B cell (primary cell): Measurements from ENCODE around the gene MBD3. TPM values are rescaled to one million over a fixed set of nuclear protein-coding genes. Genes with fewer than 3 reads are reported as not detected.

Experiments used
- ATAC-seq: fragments of 200-7000 bp; cut with Tn5 transposase; one replicate; pipeline ENCODE4 v1.10.0; 2021; ENCODE audit warnings: low read depth, mild to moderate bottlenecking, moderate number of reproducible peaks, moderate library complexity
- CTCF ChIA-PET: fragments of 350-600 bp; sonication (Branson Sonifier 250); formaldehyde crosslinking; loops from one replicate; lab custom pipeline; 2021; ENCODE audit warnings: antibody characterized with exemption, inconsistent platforms; lab: Charles Lee
- POLR2A ChIA-PET: fragments of 350-600 bp; sonication (Branson Sonifier 250); formaldehyde crosslinking; loops from one replicate; lab custom pipeline; 2021; ENCODE audit warnings: antibody characterized with exemption; lab: Charles Lee
- DNase-seq: peaks from one replicate; pipeline ENCODE4 v3.0.0; 2013
- H2AFZ ChIP-seq: 2 replicates; pipeline ENCODE4 v1.6.1; 2012; ENCODE audit warnings: mild to moderate bottlenecking, low read depth, low read length; ENCODE audit not compliant: insufficient read depth, poor library complexity, severe bottlenecking
- H3K27ac ChIP-seq, 2 donors: 1 replicate in 1 of 2; 2 replicates in 1 of 2; pipeline ENCODE4 v1.5.1; 2012 to 2013; ENCODE audit warnings: low read length in 2 of 2, mild to moderate bottlenecking in 2 of 2, moderate library complexity in 1 of 2
- H3K27me3 ChIP-seq, 4 experiments: fragments of 200-600 bp in 1 of 4; sonication (generic) in 1 of 4; replicated peaks in 1 of 4; 1 replicate in 2 of 4; 2 replicates in 2 of 4; pipeline versions ENCODE4 v1.6.1 to v1.7.0; 2013 to 2016; ENCODE audit warnings: low read length in 3 of 4, mild to moderate bottlenecking in 2 of 4, mixed read lengths in 1 of 4, moderate library complexity in 1 of 4; ENCODE audit not compliant: insufficient read depth in 4 of 4, control insufficient read depth in 3 of 4; ENCODE audit errors: control extremely low read depth in 1 of 4
- H3K36me3 ChIP-seq, 2 experiments: replicated peaks in 1 of 2; 1 replicate in 1 of 2; 2 replicates in 1 of 2; pipeline versions ENCODE4 v1.6.1 to v1.7.1; 2013; ENCODE audit warnings: low read length in 1 of 2; ENCODE audit not compliant: insufficient read depth in 2 of 2, control insufficient read depth in 1 of 2; ENCODE audit errors: control extremely low read depth in 1 of 2, extremely low read depth in 1 of 2
- H3K4me1 ChIP-seq, 2 donors: fragments of 200-600 bp in 1 of 2; sonication (generic) in 1 of 2; 1 replicate in 1 of 2; 2 replicates in 1 of 2; pipeline versions ENCODE4 v1.5.1 to v1.6.1; 2013 to 2017; ENCODE audit warnings: low read length in 2 of 2; ENCODE audit not compliant: control insufficient read depth in 2 of 2, insufficient read depth in 2 of 2
- H3K4me2 ChIP-seq: replicated peaks from 2 replicates; pipeline ENCODE3; 2012; ENCODE audit warnings: mild to moderate bottlenecking, low read depth, low read length; ENCODE audit not compliant: poor library complexity, severe bottlenecking
- H3K4me3 ChIP-seq, 5 experiments: fragments of 200-600 bp in 1 of 5; sonication (generic) in 1 of 5; 1 replicate in 3 of 5; 2 replicates in 2 of 5; pipeline versions ENCODE4 v1.5.1 to v1.7.0; 2011 to 2016; ENCODE audit warnings: low read length in 4 of 5, mild to moderate bottlenecking in 4 of 5, low read depth in 2 of 5, control low read depth in 1 of 5, moderate library complexity in 1 of 5; ENCODE audit not compliant: insufficient read depth in 1 of 5; ENCODE audit errors: control extremely low read depth in 1 of 5, extremely low read depth in 1 of 5
- H3K79me2 ChIP-seq: fragments of 200-600 bp; sonication (generic); one replicate; pipeline ENCODE4 v1.6.0; 2016; ENCODE audit warnings: low read length; ENCODE audit not compliant: control insufficient read depth, insufficient read depth
- H3K9ac ChIP-seq: fragments of 200-600 bp; sonication (generic); 2 replicates; pipeline ENCODE4 v1.6.1; 2017; ENCODE audit warnings: mild to moderate bottlenecking, low read length, moderate library complexity
- H3K9me3 ChIP-seq, 3 donors: one replicate each; pipeline versions ENCODE4 v1.6.1 to v1.7.1; 2013; ENCODE audit warnings: low read length in 2 of 3; ENCODE audit not compliant: control insufficient read depth in 2 of 3, insufficient read depth in 1 of 3; ENCODE audit errors: control extremely low read depth in 1 of 3
- H4K20me1 ChIP-seq: 2 replicates; pipeline ENCODE4 v1.6.0; 2012; ENCODE audit warnings: mild to moderate bottlenecking, low read length; ENCODE audit not compliant: insufficient read depth, control insufficient read depth, poor library complexity, severe bottlenecking
- H3K27ac Mint-ChIP-seq: one replicate; pipeline ENCODE4 v1.8.0; 2021; ENCODE audit warnings: mixed read lengths
- H3K27me3 Mint-ChIP-seq: one replicate; pipeline ENCODE4 v1.8.0; 2021; ENCODE audit warnings: mixed read lengths
- H3K4me1 Mint-ChIP-seq: one replicate; pipeline ENCODE4 v1.8.0; 2021; ENCODE audit warnings: mixed read lengths
- H3K4me3 Mint-ChIP-seq: one replicate; pipeline ENCODE4 v1.8.0; 2021; ENCODE audit warnings: mixed read lengths
- H3K9me3 Mint-ChIP-seq: one replicate; pipeline ENCODE4 v1.8.0; 2022; ENCODE audit warnings: mixed read lengths; ENCODE audit not compliant: insufficient read depth
- CTCF ChIP-seq: fragments of 200-600 bp; IDR thresholded peaks from one replicate; pipeline ENCODE4 v1.8.0; 2022; ENCODE audit warnings: antibody characterized with exemption, mild to moderate bottlenecking
- EZH2 ChIP-seq: IDR thresholded peaks from 2 replicates; pipeline ENCODE4 v1.6.1; 2012; ENCODE audit warnings: borderline replicate concordance, low read depth, mild to moderate bottlenecking, moderate library complexity, low read length; ENCODE audit not compliant: insufficient read depth, poor library complexity, severe bottlenecking
- WGBS: methylation state at CpG from one replicate; pipeline ENCODE4 v1.1.5; 2013; ENCODE audit warnings: missing lambda C conversion rate; ENCODE audit not compliant: insufficient coverage; 5-methylcytosine and 5-hydroxymethylcytosine counted together
- intact Hi-C: fragments of 100-400 bp; cut with micrococcal nuclease; formaldehyde crosslinking; loops from one replicate; pipeline ENCODE4 v1.10.0; 2022
- polyA plus RNA-seq: library from polyadenylated mRNA; depleted of rRNA; stranded (reverse); fragments of >200 nt; gene quantifications from 2 replicates; pipeline ENCODE4 v1.2.3, GENCODE V29; 2012
- total RNA-seq, 2 donors: library from RNA; stranded (reverse); fragments of 120-200 nt in 1 of 2; gene quantifications; 1 replicate in 1 of 2; 2 replicates in 1 of 2; pipeline versions ENCODE4 v1.2.3 to v1.2.4, GENCODE V29; 2013 to 2022

MBD3 gene
- total and polyA plus RNA-seq, 2 donors (not counting 1 experiment from before 2014, with no cell fraction given) = 48.1 to 84.6 TPM

GRCh38 chr19:1569997-1570396 lies 22.7 kb downstream of the MBD3 start:
- no peak overlapping the region for H3K4me3 ChIP-seq
- no peaks in the 10 kb centered on the region for H3K9me3 Mint-ChIP-seq
- no peaks in the 10 kb centered on the region for H3K36me3 ChIP-seq
- no peak for ATAC-seq
- no peak overlapping the region for H3K9ac ChIP-seq
- no peaks in the 10 kb centered on the region for H3K9me3 ChIP-seq
- peaks cover 0 to 18% (median 0%) of the 10 kb centered on the region in 4 experiments for H3K27me3 ChIP-seq
- intact Hi-C loops = no loop called here
- peaks cover 5% of the 10 kb centered on the region for H4K20me1 ChIP-seq
- H3K4me3 Mint-ChIP-seq = peak overlapping the region; percentile 53
- H3K27ac Mint-ChIP-seq = peak overlapping the region; percentile 65
- no peak overlapping the region for H3K27ac ChIP-seq
- ChIA-PET CTCF (interaction anchor here (1.0 kb wide), 1 partner anchor 24 kb away, joined by 4 read pairs; no protein-coding TSS in a partner anchor), POLR2A (no interaction called here)
- no peak overlapping the region for H2AFZ ChIP-seq
- no peak overlapping the region for H3K4me2 ChIP-seq
- TF ChIP-seq CTCF = peak; percentile 48
- TF ChIP-seq EZH2 = no peak
- H3K4me1 ChIP-seq = peaks cover 11 to 13% of the 10 kb centered on the region in 2 donors
- WGBS = 0% methylated on average over 1 of the region's 4 CpGs
- peaks cover 3% of the 10 kb centered on the region for H3K27me3 Mint-ChIP-seq
- DNase-seq = no peak
- peaks cover 3% of the 10 kb centered on the region for H3K79me2 ChIP-seq
- peaks cover 2% of the 10 kb centered on the region for H3K4me1 Mint-ChIP-seq

GRCh38 chr19:1568320-1569019 lies 24.2 kb downstream of the MBD3 start, which contains the start of gene MEX3D:
MEX3D (minus strand) TSS chr19:1568325; CDS start chr19:1568058, 267 bp downstream.
- no peak for TF ChIP-seq EZH2
- no peak for TF ChIP-seq CTCF
- Histone ChIP-seq H3K4me2 (peak within 1 kb of the TSS; percentile 85), H3K4me3 (peak within 1 kb of the TSS in 3 of 5 experiments; percentile 29 to 56 (median 38)), H3K27me3 (peaks cover 0 to 18% (median 0%) of the 10 kb centered on the region in 4 experiments), H2AFZ (peak within 1 kb of the TSS; percentile 62), H3K9me3 (no peaks in the 10 kb centered on the region), H3K36me3 (no peaks in the 10 kb centered on the region), H3K27ac (no peak within 1 kb of the TSS), H3K4me1 (peaks cover 11 to 13% of the 10 kb centered on the region in 2 donors), H3K79me2 (peaks cover 3% of the 10 kb centered on the region), H4K20me1 (peaks cover 5% of the 10 kb centered on the region), H3K9ac (peak within 1 kb of the TSS; percentile 29)
- H3K9me3 Mint-ChIP-seq = no peaks in the 10 kb centered on the region
- DNase-seq (peak; percentile 90), ATAC-seq (peak; percentile 94)
- CTCF ChIA-PET = interaction anchor here (0.7 kb wide), 2 partner anchors 166 to 907 kb away, joined by 3 to 4 read pairs; partner anchors contain the start of gene GADD45B
- POLR2A ChIA-PET = no interaction called here
- H3K27me3 Mint-ChIP-seq = peaks cover 3% of the 10 kb centered on the region
- H3K4me1 Mint-ChIP-seq = peaks cover 2% of the 10 kb centered on the region
- WGBS = 8% methylated on average over 63 of the region's 63 CpGs
- H3K4me3 Mint-ChIP-seq = peak within 1 kb of the TSS; percentile 66
- intact Hi-C loops = loop anchor here (1.0 kb wide), 4 partner anchors 24 to 244 kb away; partner anchors contain the start of genes ATP8B3, MBD3 and PCSK4
- peak within 1 kb of the TSS; percentile 41 for H3K27ac Mint-ChIP-seq
